K562 (cell line): ENCODE results near the gene STX2. TPM values are rescaled to one million over a fixed set of nuclear protein-coding genes. Genes with fewer than 3 reads are reported as not detected.

Source experiments
- ARID3B ChIP-seq: fragments of 250-450 bp; sonication (Bioruptor Pico); IDR thresholded peaks from 2 replicates; pipeline ENCODE4 v1.4.0; 2020; ENCODE audit warnings: borderline replicate concordance
- ELF1 ChIP-seq: fragments of 200-800 bp; sonication (Bioruptor generic); IDR thresholded peaks from 2 replicates; pipeline ENCODE4 v1.6.1; 2016; ENCODE audit warnings: missing genetic modification characterization, missing compliant biosample characterization
- ELF2 ChIP-seq: fragments of 250-450 bp; sonication (Bioruptor Pico); IDR thresholded peaks from 2 replicates; pipeline ENCODE4 v1.5.0; 2021; ENCODE audit warnings: mild to moderate bottlenecking
- GTF2A2 ChIP-seq: IDR thresholded peaks from 2 replicates; pipeline ENCODE4 v1.6.1; 2016; ENCODE audit warnings: mild to moderate bottlenecking, missing genetic modification characterization, missing compliant biosample characterization
- KLF6 ChIP-seq: fragments of 250-450 bp; sonication (Bioruptor Pico); IDR thresholded peaks from 2 replicates; pipeline ENCODE4 v1.4.0; 2020; ENCODE audit warnings: mild to moderate bottlenecking, moderate library complexity, borderline replicate concordance
- MTA2 ChIP-seq: fragments of 450-650 bp; IDR thresholded peaks from 2 replicates; pipeline ENCODE4 v1.6.1; 2016; ENCODE audit warnings: low read depth
- MXI1 ChIP-seq: IDR thresholded peaks from 2 replicates; pipeline ENCODE4 v1.6.1; 2011; ENCODE audit warnings: low read depth, mild to moderate bottlenecking, improper control_type of control experiment, low read length
- POLR2AphosphoS2 ChIP-seq: IDR thresholded peaks from 2 replicates; pipeline ENCODE4 v1.6.1; 2012; ENCODE audit warnings: low read length, improper control_type of control experiment
- RB1 ChIP-seq: fragments of 450-650 bp; IDR thresholded peaks from 2 replicates; pipeline ENCODE4 v1.6.1; 2017; ENCODE audit warnings: low read depth, mild to moderate bottlenecking
- SMARCE1 ChIP-seq: fragments of 450-650 bp; IDR thresholded peaks from 2 replicates; pipeline ENCODE4 v1.7.1; 2016; ENCODE audit warnings: mild to moderate bottlenecking
- STAT5B ChIP-seq: fragments of 250-450 bp; sonication (Bioruptor Pico); IDR thresholded peaks from 2 replicates; pipeline ENCODE4 v1.8.0; 2021; ENCODE audit warnings: mild to moderate bottlenecking, inconsistent platforms
- TAF1 ChIP-seq: IDR thresholded peaks from 2 replicates; pipeline ENCODE4 v1.6.1; 2011; ENCODE audit warnings: mild to moderate bottlenecking, low read length, moderate library complexity; ENCODE audit not compliant: insufficient read depth, control insufficient read depth, severe bottlenecking; ENCODE audit errors: extremely low read depth
- XRCC5 ChIP-seq: fragments of 200-400 bp; formaldehyde crosslinking; IDR thresholded peaks from 2 replicates; pipeline ENCODE4 v1.6.1; 2017; ENCODE audit warnings: low read depth, mild to moderate bottlenecking, low read length
- ZNF316 ChIP-seq: fragments of 450-650 bp; IDR thresholded peaks from 2 replicates; pipeline ENCODE4 v1.6.1; 2016
- ZNF354B ChIP-seq: fragments of 250-450 bp; sonication (Bioruptor Pico); IDR thresholded peaks from 2 replicates; pipeline ENCODE4 v1.4.0; 2020
- ZNF384 ChIP-seq: IDR thresholded peaks from 2 replicates; pipeline ENCODE4 v1.6.1; 2012; ENCODE audit warnings: low read depth, low read length, improper control_type of control experiment
- ZNF507 ChIP-seq: conservative IDR thresholded peaks from 2 replicates; pipeline ENCODE4 v1.6.1; 2017; ENCODE audit warnings: missing genetic modification characterization, missing compliant biosample characterization
- polyA plus RNA-seq, 8 experiments: library from polyadenylated mRNA; depleted of rRNA in 4 of 8; stranded (reverse) in 5 of 8; unstranded in 3 of 8; fragments of >200 nt; fragmentation: Nextera tagmentation in 2 of 8; fragmentation: Illumina TruSeq in 1 of 8; extraction: Ambion mirVana in 2 of 8; extraction: Trizol in 1 of 8; gene quantifications; 2 replicates each; pipeline versions ENCODE4 v1.2.1 to v1.2.3, GENCODE V29; 2011 to 2014; ENCODE audit warnings: inconsistent platforms in 1 of 8, missing spikeins in 1 of 8
- total RNA-seq, 7 experiments: library from RNA; depleted of rRNA in 6 of 7; stranded (reverse); fragments of >200 nt in 6 of 7; fragmentation: Illumina TruSeq in 2 of 7; extraction: Trizol in 2 of 7; gene quantifications; 2 replicates each; pipeline versions ENCODE4 v1.2.1 to v1.2.3, GENCODE V29; 2011 to 2021; ENCODE audit warnings: low replicate concordance in 1 of 7
- TF ChIP-seq, protein P1 (sequence below): fragments of 450-650 bp; IDR thresholded peaks from 2 replicates; pipeline ENCODE4 v1.6.1; 2016; ENCODE audit warnings: borderline replicate concordance
- TF ChIP-seq, protein P2 (sequence below): fragments of 250-450 bp; sonication (Bioruptor Pico); IDR thresholded peaks from 2 replicates; pipeline ENCODE4 v1.8.0; 2022; ENCODE audit warnings: inconsistent platforms, mild to moderate bottlenecking, moderate library complexity, borderline replicate concordance

STX2 gene
- total and polyA plus RNA-seq, 9 of the 15 experiments (the other 6 are each of a cell fraction or from before 2014, with no cell fraction given) = 22.2 to 54.6 (median 30.8) TPM

DNA sequence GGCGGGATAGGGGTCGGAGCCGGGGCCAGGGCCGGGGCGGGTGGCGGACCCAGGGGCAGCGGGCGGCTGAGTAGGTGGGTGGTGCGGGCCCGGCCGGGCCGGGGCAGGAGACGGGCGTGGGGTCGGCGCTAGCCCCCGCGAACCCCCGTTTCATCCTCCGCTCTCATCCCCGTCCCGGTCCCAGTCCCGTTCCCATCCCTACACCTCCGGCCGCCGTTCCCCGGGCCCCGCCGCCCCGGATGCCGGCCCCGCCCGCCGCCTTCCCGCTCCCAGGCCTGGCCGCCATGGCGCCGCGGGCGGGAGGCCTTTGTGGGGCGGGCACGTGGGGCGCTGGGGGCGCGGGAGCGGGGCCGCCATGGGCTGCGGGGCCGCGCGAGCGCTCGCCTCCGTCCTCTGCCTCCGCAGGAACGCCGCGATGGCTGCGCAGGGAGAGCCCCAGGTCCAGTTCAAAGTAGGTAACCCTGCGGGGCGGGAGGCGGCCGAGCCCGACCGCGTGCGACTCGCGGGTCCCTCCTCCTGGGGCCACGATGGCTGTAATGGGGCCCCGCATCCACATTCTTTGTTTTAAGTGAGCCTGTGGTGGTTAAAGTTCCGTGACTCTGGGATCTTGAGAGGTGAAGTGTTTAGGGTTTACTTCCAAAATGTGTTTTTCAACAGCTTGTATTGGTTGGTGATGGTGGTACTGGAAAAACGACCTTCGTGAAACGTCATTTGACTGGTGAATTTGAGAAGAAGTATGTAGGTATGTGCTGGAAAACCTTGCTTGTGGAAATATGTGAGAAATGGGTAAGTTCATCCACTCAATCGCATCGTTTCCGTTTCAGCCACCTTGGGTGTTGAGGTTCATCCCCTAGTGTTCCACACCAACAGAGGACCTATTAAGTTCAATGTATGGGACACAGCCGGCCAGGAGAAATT is 33.4 kb upstream of the STX2 start (continued):
- TF ChIP-seq TAF1 (peak; percentile 32), XRCC5 (peak; percentile 35; the same call in 1 of the 2 replicates), SMARCE1 (no peak), MTA2 (no peak), ARID3B (no peak), POLR2AphosphoS2 (no peak; the same call in 1 of the 2 replicates), STAT5B (CRISPR knock-in tag) (no peak), KLF6 (CRISPR knock-in tag) (no peak), MXI1 (no peak), ZNF316 (no peak), RB1 (peak; percentile 56; the same call in 1 of the 2 replicates), ZNF354B (CRISPR knock-in tag) (no peak), ELF2 (CRISPR knock-in tag) (peak; percentile 39; the same call in 1 of the 2 replicates), ZNF507 (tag) (no peak), ZNF384 (no peak), ELF1 (tag) (no peak), GTF2A2 (tag) (no peak)
- TF ChIP-seq, protein P1, sequence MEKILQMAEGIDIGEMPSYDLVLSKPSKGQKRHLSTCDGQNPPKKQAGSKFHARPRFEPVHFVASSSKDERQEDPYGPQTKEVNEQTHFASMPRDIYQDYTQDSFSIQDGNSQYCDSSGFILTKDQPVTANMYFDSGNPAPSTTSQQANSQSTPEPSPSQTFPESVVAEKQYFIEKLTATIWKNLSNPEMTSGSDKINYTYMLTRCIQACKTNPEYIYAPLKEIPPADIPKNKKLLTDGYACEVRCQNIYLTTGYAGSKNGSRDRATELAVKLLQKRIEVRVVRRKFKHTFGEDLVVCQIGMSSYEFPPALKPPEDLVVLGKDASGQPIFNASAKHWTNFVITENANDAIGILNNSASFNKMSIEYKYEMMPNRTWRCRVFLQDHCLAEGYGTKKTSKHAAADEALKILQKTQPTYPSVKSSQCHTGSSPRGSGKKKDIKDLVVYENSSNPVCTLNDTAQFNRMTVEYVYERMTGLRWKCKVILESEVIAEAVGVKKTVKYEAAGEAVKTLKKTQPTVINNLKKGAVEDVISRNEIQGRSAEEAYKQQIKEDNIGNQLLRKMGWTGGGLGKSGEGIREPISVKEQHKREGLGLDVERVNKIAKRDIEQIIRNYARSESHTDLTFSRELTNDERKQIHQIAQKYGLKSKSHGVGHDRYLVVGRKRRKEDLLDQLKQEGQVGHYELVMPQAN = peak; percentile 50; the same call in 1 of the 2 replicates
- TF ChIP-seq, protein P2, sequence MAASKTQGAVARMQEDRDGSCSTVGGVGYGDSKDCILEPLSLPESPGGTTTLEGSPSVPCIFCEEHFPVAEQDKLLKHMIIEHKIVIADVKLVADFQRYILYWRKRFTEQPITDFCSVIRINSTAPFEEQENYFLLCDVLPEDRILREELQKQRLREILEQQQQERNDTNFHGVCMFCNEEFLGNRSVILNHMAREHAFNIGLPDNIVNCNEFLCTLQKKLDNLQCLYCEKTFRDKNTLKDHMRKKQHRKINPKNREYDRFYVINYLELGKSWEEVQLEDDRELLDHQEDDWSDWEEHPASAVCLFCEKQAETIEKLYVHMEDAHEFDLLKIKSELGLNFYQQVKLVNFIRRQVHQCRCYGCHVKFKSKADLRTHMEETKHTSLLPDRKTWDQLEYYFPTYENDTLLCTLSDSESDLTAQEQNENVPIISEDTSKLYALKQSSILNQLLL (CRISPR knock-in tag) = no peak
